GM10266 (cell line): Measurements from ENCODE around the gene TES.

ENCODE experiments used
- DNase-seq: peaks from one replicate; pipeline ENCODE4 v3.0.0; 2012; ENCODE audit errors: extremely low spot score
- CTCF ChIP-seq: IDR thresholded peaks from 2 replicates; pipeline ENCODE4 v1.5.1; 2012; ENCODE audit warnings: mild to moderate bottlenecking, low read depth; ENCODE audit not compliant: control insufficient read depth, insufficient read depth; ENCODE audit errors: missing control alignments

TES gene

GRCh38 chr7:116210345-116211005 is at the start of gene TES:
TES (plus strand) TSS chr7:116210539; CDS start chr7:116210708, 169 bp downstream.
- TF ChIP-seq CTCF = no peak
- DNase-seq = peak; percentile 92

- TF ChIP-seq CTCF = no peak
- no peak for DNase-seq
Measured at GRCh38 chr7:116161728-116162127, 48.6 kb upstream of the TES start.

- TF ChIP-seq CTCF = no peak
- no peak for DNase-seq
Measured at GRCh38 chr7:116162254-116162653, 48.1 kb upstream of the TES start.

GRCh38 chr7:116162992-116163391 is 47.3 kb upstream of the TES start:
- TF ChIP-seq CTCF = no peak

GRCh38 chr7:116164552-116165306 is 45.6 kb upstream of the TES start:
- no peak for TF ChIP-seq CTCF
- no peak for DNase-seq

More at GRCh38 chr7:116162992-116163391, 47.3 kb upstream of the TES start:
- no peak for DNase-seq

GRCh38 chr7:116165717-116166116 is 44.6 kb upstream of the TES start:
- DNase-seq = peak; percentile 43
- no peak for TF ChIP-seq CTCF

GRCh38 chr7:116166156-116166555 is 44.2 kb upstream of the TES start:
- TF ChIP-seq CTCF = no peak
- DNase-seq = no peak
